Stimulated activated CD4-positive, alpha-beta T cell treated with anti-CD3 and anti-CD28 coated beads, Interleukin-4, amount 100 ng/mL, for 48 hours (primary cell): ENCODE measurements around the gene NFKBIB.
"Not testable (repeated sequence)": the region's sequence is repeated elsewhere in the genome, so short reads cannot be mapped to it uniquely, and the experiment has no call there.

ENCODE experiments used
- DNase-seq, 2 donors: peaks; one replicate each; pipeline ENCODE4 v3.0.0-alpha.2; 2020; ENCODE audit warnings: low read depth in 2 of 2

Gene NFKBIB, protein sequence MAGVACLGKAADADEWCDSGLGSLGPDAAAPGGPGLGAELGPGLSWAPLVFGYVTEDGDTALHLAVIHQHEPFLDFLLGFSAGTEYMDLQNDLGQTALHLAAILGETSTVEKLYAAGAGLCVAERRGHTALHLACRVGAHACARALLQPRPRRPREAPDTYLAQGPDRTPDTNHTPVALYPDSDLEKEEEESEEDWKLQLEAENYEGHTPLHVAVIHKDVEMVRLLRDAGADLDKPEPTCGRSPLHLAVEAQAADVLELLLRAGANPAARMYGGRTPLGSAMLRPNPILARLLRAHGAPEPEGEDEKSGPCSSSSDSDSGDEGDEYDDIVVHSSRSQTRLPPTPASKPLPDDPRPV

DNA sequence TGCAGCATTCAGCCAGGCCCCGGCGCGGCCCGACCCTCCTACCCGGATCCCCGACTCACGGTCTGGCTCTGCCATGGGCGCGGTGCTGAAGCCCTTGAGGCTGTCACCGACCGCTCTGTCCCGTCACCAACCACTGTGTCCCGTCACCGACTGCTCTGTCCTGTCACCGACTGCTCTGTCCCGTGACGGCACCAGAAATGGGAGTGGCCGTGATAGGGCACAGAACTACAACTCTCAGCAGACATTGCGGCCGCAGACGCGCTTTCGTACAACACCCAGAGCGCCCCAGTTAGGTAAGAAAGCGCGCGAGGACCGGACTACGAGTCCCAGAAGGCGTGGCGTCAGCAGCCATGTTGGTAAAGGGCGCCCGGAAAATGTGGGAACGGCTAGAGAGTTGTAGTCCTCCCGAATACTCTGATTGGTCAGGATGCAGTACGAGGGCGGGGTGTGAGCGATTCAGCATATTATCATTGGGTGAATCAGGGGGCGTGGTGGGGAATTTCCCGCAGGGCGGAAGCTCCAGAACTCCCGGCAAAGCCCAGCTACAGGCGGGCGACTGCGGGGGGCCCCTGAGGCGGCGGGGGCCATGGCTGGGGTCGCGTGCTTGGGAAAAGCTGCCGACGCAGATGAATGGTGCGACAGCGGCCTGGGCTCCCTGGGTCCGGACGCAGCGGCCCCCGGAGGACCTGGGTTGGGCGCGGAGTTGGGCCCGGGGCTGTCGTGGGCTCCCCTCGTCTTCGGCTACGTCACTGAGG is at the start of gene NFKBIB, which contains the start of gene SIRT2:
Gene NFKBIB, plus strand, starts transcription at position 523 of the 755 bp plus-strand sequence. Its CDS starts 64 bp downstream, at position 587.
Gene SIRT2, minus strand, starts transcription at position 172 of the 755 bp plus-strand sequence. Its CDS starts 97 bp downstream, at position 75.
- DNase-seq, result peak; percentile 94 to 99

DNA sequence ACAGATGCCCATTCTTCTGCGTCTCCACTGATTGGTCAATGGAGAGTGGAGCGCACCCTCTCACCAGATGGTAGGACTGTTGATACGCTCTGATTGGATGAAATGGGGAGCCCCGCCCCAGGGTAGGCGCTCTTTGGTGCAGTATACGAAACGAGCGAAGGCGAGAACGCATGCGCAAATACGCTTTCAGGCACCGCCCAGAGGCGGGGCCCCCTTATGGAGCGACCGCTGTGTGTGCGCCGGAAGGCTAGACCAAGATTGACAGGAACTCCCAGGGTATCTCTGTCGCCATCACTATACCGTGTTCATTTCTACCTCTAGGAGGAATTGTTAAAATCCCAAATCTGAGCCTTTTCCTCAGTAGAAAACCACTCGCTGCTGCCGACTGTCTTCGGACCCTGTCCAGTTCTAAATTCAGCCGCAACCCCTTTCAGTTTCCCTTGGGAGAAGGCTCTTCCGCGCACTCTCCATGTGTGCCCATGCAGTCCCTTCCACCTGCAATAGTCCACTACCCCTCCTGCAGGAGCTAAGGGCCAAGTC is 49.3 kb upstream of the NFKBIB start:
- peak in 1 of 2 donors; percentile 92 for DNase-seq

DNA sequence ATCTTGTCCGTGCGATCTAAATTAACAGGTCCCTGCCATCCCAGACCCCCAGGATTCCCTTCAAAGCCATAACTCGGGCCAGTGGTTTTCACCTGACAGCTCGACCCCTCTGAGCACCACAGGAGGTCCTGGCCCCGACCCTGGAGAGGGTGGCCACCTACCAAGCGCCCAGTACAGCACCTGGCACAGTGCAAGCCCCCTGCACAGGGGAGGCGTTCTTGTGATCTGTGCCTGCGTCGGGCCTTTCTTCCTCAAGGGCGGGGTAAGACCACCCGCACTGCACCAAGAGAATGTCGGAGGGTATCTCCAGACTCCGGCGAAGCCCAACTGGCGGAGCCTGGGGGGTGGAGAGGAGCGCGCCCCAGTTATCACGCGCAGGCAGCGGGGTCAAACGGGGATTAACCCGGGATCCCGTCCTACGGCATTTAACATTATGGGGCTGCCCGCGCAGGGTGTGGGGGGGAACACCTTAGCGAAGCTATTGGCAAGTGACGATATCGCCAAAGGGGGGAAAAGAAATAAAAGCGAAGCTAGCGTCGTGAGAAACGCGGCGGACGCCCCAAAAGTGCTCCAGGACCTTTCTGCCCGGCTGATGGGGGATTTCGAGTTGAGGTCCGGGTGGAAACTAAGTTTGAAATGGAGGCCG is 48.7 kb upstream of the NFKBIB start:
- no peak for DNase-seq

DNA sequence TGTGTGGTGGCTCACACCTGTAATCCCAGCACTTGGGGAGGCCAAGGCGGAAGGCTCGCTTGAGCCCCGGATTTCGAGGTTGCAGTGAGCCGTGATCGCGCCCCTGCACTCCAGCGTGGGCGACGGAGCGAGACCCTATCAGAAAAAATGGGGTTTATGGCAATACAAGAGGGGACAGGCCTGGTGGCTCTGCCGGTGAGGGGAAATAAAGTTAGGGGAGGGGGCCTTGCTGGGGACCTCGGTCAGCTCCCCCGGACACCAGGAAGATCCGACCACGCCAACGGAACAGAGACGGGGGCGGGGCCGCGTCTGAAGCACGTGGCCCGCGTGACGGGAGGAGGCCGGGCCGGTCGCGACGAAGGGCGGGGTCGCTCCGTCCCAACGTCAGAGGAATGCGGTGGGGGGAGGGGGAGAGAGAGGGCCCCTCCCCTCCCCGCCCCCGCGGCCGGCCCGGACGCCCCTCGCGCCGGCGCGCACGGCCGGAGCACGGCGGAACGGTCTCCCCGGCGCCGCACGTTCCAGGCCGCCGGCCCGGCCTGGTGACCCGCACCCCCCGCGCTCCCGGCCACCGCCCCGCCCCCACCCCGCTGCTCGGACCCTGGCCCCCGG is 48.0 kb upstream of the NFKBIB start:
- DNase-seq, result peak; percentile 89 to 90

DNA sequence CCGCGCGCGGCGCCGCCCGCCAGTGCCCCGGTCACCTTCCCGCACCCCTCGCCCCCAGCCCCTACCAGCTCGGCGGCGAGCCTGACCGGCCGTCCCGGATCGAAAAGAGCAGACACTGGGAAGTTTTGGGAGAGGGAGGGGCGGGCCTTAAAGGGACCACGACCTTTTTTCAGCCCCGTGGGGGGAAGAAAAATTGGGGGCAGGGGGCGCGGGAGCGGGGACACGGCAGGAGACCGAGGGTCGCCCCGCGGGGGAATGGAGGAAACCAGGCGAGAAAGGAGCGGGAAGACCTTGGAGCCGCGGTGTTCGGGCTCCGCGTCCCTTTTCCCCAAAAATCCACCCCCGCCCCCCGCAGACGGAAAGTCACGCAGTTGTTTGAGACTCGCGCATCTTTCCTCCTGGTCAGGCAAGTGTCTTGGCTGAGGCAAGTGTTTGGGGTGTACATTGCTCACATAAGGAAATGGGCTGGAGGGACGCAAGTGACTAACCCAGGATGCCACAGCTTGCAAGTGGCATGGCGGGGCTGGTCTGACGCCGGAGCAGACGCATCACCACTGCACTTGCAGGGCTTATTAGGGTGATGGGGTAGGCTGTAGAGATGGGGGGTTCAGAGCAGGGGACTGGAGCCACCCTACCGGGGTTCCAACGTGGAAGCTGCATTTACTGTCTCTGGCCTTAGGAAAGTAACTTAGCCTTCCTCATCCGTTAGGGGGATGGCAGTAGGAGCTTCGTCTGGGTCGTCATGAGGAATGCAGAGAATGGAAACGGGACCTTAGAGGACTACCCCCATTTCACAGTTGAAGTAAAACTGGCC is 47.3 kb upstream of the NFKBIB start:
- DNase-seq, result peak in 1 of 2 donors; percentile 51

DNA sequence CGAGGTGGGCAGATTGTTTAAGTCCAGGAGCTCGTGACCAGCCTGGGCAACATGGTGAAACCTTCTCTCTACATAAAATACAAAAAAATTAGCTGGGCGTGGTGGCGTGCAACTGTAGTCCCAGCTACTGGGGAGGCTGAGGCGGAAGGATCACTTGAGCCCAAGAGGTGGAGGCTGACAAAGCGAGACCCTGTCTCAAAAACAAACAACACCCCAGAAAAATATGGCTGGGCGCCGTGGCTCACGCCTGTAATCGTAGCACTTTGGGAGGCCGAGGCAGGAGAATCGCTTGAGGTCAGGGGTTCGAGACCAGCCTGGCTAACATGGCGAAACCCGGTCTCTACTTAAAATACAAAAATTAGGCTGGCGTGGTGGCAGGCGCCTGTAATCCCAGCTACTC is 46.6 kb upstream of the NFKBIB start:
- DNase-seq, result no peak

DNA sequence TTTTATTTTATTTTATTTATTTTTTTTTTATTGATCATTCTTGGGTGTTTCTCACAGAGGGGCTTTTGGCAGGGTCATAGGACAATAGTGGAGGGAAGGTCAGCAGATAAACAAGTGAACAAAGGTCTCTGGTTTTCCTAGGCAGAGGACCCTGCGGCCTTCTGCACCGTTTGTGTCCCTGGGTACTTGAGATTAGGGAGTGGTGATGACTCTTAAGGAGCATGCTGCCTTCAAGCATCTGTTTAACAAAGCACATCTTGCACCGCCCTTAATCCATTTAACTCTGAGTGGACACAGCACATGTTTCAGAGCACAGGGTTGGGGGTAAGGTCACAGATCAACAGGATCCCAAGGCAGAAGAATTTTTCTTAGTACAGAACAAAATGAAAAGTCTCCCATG is 44.8 kb upstream of the NFKBIB start:
- DNase-seq, result not testable (repeated sequence)

DNA sequence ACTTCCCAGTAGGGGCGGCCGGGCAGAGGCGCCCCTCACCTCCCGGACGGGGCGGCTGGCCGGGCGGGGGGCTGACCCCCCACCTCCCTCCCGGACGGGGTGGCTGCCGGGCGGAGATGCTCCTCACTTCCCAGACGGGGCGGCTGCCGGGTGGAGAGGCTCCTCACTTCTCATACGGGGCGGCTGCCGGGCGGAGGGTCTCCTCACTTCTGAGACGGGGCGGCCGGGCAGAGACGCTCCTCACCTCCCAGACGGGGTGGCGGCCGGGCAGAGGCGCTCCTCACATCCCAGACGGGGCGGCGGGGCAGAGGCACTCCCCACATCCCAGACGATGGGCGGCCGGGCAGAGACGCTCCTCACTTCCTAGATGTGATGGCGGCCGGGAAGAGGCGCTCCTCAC is 44.0 kb upstream of the NFKBIB start:
- DNase-seq, result not testable (repeated sequence)

DNA sequence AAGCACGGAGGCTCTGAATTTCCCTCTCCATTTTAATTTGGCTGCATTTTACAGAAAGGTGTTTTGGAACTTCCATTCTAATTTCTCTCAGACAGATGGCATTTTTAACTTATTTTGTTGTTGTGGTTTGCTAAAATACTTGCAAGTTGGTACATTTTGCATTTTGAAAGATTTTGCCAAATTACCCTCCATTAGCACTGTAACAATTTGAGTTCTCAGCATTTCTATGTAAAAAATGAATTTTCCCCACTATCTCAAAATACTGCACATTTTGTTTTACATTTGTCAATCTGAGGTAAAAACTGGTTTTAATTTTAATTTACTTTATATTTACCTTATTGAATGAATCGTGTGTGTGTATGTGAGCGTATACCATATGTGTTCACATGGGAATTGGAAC is 43.0 kb upstream of the NFKBIB start:
- DNase-seq, result no peak

DNA sequence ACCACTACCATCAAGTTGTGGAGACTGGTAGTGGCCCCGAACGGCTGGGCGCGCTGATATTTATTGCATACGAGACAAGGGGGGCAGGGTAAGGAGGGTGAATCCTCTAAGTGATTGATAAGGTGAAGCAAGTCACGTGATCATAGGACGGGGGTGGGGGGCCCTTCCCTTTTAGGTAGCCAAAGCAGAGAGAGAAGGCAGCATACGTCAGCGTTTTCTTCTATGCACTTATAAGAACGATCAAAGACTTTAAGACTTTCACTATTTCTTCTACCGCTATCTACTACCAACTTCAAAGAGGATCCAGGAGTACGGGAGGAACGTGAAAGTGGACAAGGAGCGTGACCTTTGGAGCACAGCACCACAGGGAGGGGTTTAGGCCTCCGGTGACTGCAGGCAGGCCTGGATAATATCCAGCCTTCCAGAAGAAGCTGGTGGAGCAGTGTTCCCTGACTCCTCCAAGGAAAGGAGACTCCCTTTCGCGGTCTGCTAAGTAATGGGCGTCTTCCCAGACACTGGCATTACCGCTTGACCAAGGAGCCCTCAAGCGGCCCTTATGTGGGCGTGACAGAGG is 40.1 kb upstream of the NFKBIB start:
- not testable (repeated sequence) for DNase-seq

DNA sequence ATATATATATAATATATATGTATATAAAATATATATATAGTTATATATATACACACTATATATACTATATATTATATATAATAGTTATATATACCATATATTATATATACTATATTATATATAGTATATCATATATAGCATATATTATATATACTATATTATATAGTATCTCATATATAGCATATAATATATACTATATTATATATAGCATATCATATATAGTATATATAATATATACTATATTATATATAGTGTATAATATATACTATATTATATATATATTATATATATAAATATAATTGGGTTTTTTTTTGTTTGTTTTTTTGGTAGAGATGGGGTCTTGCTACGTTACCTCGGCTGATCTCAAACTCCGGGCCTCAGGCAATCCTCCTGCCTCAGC is 38.4 kb upstream of the NFKBIB start:
- no peak for DNase-seq

DNA sequence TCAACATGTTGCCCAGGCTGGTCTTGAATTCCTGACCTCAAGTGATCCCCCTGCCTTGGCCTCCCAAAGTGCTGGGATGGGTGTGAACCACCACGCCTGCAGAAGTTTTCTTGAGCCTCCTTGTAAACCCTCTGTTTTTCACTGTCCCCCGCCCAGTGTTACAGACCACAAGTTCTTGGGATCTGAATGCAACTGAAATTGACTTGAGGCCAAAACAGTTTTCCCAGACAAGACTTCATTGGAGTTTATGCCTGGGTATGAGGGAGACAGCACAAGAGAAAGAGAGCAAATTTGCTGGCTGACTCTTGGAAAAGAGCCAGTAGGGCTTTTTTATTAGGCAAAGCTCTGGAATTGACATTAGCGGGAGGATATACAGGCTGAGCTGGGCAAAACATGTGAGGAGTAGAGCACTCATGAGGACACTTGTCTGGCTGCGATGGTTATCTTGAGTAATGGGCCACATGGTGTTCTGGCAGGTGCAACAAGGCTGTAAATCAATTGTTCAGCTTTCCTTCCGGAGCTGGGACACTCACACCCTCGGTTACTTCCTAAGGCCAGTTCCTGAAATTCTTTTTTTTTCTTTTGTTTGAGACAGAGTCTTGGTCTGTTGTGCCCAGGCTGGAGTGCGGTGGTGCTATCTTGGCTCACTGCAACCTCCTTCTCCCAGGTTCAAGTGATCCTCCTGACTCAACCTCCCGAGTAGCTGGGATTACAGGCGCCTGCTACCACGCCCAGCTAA is 37.3 kb upstream of the NFKBIB start:
- DNase-seq, result no peak

DNA sequence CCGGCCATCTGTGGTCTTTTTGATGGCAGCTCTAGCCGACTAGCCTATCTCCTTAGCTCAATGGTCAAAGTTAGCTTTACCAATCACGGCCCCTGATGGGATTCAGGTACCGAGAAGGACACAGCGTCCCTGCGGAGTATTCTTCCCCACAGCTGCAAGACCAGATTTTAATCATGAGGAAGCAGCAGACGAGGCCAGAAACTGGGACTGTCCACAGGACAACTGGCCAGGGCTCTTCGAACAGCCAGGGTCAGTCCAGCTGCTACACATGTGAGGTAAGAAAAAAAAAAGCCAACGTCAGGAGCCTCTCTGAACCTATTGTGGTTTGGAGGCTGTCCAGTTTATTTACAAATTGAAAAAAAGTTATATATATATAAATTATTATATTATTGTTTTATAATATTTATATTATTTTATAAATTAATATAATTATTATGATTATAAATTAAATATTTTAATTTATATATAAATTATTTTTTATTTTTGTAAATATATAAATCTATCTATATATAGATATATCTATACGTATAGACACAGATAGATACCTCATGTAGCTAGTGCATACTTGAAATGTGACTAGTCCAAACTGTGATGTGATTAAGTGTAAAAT is 32.5 kb upstream of the NFKBIB start:
- DNase-seq, result no peak

DNA sequence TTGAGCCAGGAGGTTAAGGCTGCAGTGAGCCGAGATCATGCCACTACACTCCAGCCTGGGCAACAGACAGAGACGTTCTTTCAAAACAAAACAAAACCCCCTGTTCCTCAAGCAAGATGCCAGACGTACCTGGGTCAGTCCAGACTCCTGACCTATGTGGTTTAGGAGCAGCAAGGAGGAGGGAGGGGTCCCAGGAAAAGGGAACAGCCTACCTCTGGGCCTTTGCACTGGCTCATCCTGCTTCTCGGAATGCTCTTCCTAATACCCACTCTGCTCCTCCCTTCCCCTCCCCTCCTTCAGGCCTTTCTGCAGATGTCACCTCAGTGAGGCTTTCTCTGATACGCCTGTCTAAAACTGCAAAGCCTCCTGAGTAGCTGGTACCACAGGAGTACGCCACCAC is 31.2 kb upstream of the NFKBIB start:
- no peak for DNase-seq

DNA sequence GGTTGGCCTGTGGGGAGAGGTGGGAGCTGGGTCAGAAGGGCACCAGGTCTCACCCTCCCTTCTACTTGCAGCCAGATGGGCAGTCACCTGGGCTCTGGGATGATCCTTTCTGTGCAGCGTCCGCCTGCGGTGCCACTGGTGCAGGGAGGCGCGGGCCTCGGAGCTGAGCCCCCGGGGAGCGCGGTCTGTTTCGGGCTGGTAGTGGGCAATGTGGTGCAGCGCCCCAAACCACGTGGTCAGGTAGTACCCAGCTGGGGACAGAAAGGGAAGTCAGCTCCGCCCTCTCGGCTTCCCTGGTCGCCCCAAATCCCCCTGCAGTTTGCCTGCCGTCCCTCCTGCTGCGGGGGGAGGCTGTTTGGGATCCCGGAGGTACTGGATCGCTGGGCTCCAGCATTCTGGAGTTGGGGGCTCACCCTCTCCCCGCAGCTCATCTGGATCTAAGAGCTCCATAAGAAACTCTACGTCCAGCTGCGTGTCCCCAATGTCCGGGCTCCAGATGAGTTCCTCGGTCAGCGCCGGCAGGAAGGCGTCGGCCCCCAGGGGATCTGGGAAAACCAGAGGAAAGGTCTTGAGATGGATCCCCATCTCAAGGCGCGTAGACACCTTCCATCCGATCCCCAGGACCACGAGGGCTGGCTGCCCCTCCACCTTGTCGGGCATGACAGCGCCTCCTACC is 30.5 kb upstream of the NFKBIB start:
- DNase-seq, result no peak

DNA sequence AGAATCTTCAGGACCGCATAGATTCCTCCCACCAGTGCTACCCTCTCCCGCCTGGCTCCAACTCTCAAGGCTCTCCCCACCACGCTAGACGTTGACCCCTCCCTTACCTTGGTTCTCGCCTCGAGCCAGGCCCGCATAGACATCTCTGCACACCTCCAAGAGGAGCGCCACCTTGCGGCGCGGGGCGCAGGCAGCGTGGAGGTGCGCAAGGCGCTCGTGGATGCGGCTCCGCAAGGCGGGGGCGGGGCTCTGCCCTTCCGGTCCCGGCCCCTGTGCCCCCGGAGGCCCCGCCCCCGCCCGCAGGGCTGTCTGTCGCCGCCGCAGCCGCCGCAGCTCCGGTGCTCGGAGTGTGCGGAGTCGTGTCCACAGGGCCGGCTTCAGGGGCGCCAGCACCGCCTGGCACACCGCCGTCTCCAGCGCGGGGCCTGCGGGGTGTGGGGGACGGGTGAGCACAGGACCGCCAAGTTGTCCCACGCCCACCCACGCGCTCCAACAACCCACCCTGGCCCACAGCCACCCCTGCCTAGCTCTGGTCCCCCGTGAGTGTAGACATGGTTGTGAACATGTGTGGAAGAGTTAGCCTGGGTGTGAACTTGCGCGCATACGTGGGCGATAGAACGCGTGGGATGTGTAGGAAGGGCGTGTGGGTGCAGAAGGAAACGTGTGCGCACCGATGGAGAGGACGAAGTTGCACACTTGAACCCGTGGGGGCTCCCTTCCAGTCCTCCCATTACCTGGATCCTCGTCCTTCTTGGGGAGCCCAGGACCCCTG is 29.7 kb upstream of the NFKBIB start:
- peak; percentile 88 to 93 for DNase-seq

DNA sequence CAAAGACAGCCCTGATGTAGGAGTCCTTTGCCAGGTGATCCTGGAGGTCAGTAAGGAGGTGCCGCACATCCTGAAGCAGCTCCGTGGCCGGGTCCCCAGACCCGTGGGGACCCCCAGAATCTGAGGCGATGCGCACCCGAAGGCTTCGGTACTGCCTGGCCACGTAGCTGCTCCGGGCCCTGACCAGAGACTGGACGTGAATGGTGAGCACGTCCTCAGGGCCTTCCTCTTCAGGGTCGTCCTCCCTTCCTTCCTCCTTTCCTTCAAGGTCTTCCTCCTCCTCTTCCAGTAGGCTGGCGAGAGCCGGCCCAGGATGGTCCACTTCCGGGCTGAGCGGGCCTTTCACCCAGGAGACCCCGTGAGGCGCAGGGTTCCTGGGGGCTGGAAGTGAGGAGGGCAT is 29.2 kb upstream of the NFKBIB start:
- DNase-seq, result no peak

DNA sequence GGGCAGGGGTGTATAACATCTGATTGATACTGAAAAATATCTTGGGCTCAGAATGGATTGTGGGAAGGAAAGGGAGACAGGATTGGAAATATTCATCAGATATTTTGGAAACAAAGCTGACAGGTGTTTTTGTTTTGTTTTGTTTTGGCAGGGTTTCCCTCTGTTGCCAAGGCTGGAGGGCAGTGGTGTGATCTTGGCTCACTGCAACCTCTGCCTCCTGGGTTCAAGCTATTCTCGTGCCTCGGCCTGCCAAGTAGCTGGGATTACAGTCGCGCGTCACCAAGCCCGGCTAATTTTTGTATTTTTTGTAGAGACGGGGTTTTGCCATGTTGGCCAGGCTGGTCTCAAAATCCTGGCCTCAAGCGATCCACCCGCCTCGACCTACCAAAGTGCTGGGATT is 26.4 kb upstream of the NFKBIB start:
- DNase-seq, result not testable (repeated sequence)
